Naive thymus-derived CD4-positive, alpha-beta T cell (primary cell): ENCODE results near the gene AMOTL2. TPM values are rescaled to one million over a fixed set of nuclear protein-coding genes. Genes with fewer than 3 reads are reported as not detected.

Experiments used
- ATAC-seq: fragments of 150-1000 bp; cut with Tn5 transposase; 2 replicates; pipeline ENCODE4 v1.10.0; 2021; ENCODE audit warnings: mild to moderate bottlenecking, moderate library complexity
- CTCF ChIA-PET: fragments of 350-600 bp; sonication (Branson Sonifier 250); formaldehyde crosslinking; loops from one replicate; lab custom pipeline; 2021; ENCODE audit warnings: antibody characterized with exemption; lab: Charles Lee
- POLR2A ChIA-PET: fragments of 350-600 bp; sonication (Branson Sonifier 250); formaldehyde crosslinking; loops from one replicate; lab custom pipeline; 2021; ENCODE audit warnings: antibody characterized with exemption, inconsistent platforms; lab: Charles Lee
- DNase-seq, 9 donors: peaks; one replicate each; pipeline versions ENCODE4 v3.0.0 to v3.0.0-alpha.2; 2020 to 2022; ENCODE audit warnings: mixed read lengths in 1 of 9
- H3K27ac ChIP-seq: one replicate; pipeline ENCODE4 v1.7.0; 2013; ENCODE audit warnings: mild to moderate bottlenecking, low read depth, low read length, moderate library complexity
- H3K27me3 ChIP-seq, 2 donors: one replicate each; pipeline ENCODE4 v1.7.0; 2013; ENCODE audit warnings: low read length in 2 of 2, mild to moderate bottlenecking in 2 of 2, moderate library complexity in 2 of 2; ENCODE audit not compliant: control insufficient read depth in 2 of 2, insufficient read depth in 2 of 2
- H3K36me3 ChIP-seq, 3 experiments: 1 replicate in 2 of 3; 2 replicates in 1 of 3; pipeline ENCODE4 v1.7.0; 2013; ENCODE audit warnings: low read length in 3 of 3, mild to moderate bottlenecking in 3 of 3, moderate library complexity in 1 of 3; ENCODE audit not compliant: insufficient read depth in 3 of 3, control insufficient read depth in 2 of 3
- H3K4me1 ChIP-seq, 2 donors: one replicate each; pipeline ENCODE4 v1.7.0; 2013; ENCODE audit warnings: low read length in 2 of 2, mild to moderate bottlenecking in 2 of 2, moderate library complexity in 1 of 2; ENCODE audit not compliant: control insufficient read depth in 2 of 2, insufficient read depth in 2 of 2
- H3K4me3 ChIP-seq: 2 replicates; pipeline ENCODE4 v1.7.0; 2013; ENCODE audit warnings: mild to moderate bottlenecking, low read length
- H3K9me3 ChIP-seq, 3 experiments: 1 replicate in 2 of 3; 2 replicates in 1 of 3; pipeline ENCODE4 v1.7.0; 2013; ENCODE audit warnings: low read length in 3 of 3; ENCODE audit not compliant: control insufficient read depth in 2 of 3
- H3K27ac Mint-ChIP-seq, 9 donors: one replicate each; pipeline ENCODE4 v1.8.0; 2020 to 2022; ENCODE audit warnings: mixed read lengths in 9 of 9, mild to moderate bottlenecking in 8 of 9, moderate library complexity in 5 of 9, inconsistent platforms in 2 of 9
- H3K27me3 Mint-ChIP-seq, 5 donors: one replicate each; pipeline ENCODE4 v1.8.0; 2021 to 2022; ENCODE audit warnings: mixed read lengths in 5 of 5, mild to moderate bottlenecking in 1 of 5
- H3K36me3 Mint-ChIP-seq, 5 donors: one replicate each; pipeline ENCODE4 v1.8.0; 2020 to 2022; ENCODE audit warnings: mixed read lengths in 5 of 5, mild to moderate bottlenecking in 3 of 5, inconsistent platforms in 1 of 5
- H3K4me1 Mint-ChIP-seq, 7 donors: one replicate each; pipeline ENCODE4 v1.8.0; 2020 to 2022; ENCODE audit warnings: mixed read lengths in 7 of 7, mild to moderate bottlenecking in 3 of 7, inconsistent platforms in 1 of 7
- H3K4me3 Mint-ChIP-seq, 10 donors: one replicate each; pipeline ENCODE4 v1.8.0; 2020 to 2022; ENCODE audit warnings: mild to moderate bottlenecking in 10 of 10, mixed read lengths in 10 of 10, moderate library complexity in 6 of 10, inconsistent platforms in 2 of 10
- H3K9me3 Mint-ChIP-seq, 11 donors: one replicate each; pipeline ENCODE4 v1.8.0; 2020 to 2022; ENCODE audit warnings: mixed read lengths in 11 of 11, mild to moderate bottlenecking in 4 of 11, inconsistent platforms in 1 of 11, moderate library complexity in 1 of 11
- intact Hi-C, 2 donors: fragments of 100-400 bp; cut with micrococcal nuclease; formaldehyde crosslinking; loops; one replicate each; pipeline ENCODE4 v1.15.1; 2023
- polyA plus RNA-seq, 2 donors: library from polyadenylated mRNA; unstranded; fragments of 300-500 nt; fragmentation: Illumina TruSeq; gene quantifications; one replicate each; pipeline ENCODE4 v1.2.3, GENCODE V29; 2021
- total RNA-seq, 6 experiments: library from RNA in 5 of 6; stranded (reverse) in 5 of 6; gene quantifications; 1 replicate in 5 of 6; 2 replicates in 1 of 6; pipeline ENCODE4 v1.2.3 and lab custom pipeline; 2021 to 2026

The AMOTL2 gene
- total and polyA plus RNA-seq, 7 experiments from 2014 or later, result 0.10 TPM; not detected in 6

GRCh38 chr3:134372396-134373270 lies 1.6 kb downstream of the AMOTL2 start:
- DNase-seq (no peak), ATAC-seq (no peak)
- no peaks in the 10 kb centered on the region for H3K36me3 ChIP-seq
- no peaks in the 10 kb centered on the region for H3K9me3 ChIP-seq
- no peaks in the 10 kb centered on the region for H3K4me1 ChIP-seq
- Mint-ChIP-seq H3K4me3 (peak overlapping the region in 8 of 10 donors; percentile 12 to 80 (median 38)), H3K9me3 (peaks cover 0 to 1% (median 0%) of the 10 kb centered on the region in 11 donors), H3K36me3 (no peaks in the 10 kb centered on the region), H3K27ac (no peak overlapping the region), H3K27me3 (peaks cover 22 to 54% (median 37%) of the 10 kb centered on the region in 5 donors), H3K4me1 (peaks cover 7 to 13% (median 11%) of the 10 kb centered on the region in 7 donors)
- intact Hi-C loops, result loop anchor here in 1 of 2 donors (5.0 to 10.0 kb wide), 2 partner anchors 102 to 175 kb away; no protein-coding TSS in a partner anchor
- POLR2A ChIA-PET, result no interaction called here
- no peak overlapping the region for H3K4me3 ChIP-seq
- CTCF ChIA-PET, result no interaction called here
- no peak overlapping the region for H3K27ac ChIP-seq
- H3K27me3 ChIP-seq, result peaks cover 0 to 3% of the 10 kb centered on the region in 2 donors

- Histone ChIP-seq H3K9me3 (no peaks in the 10 kb centered on the region), H3K27ac (no peak overlapping the region), H3K4me3 (no peak overlapping the region), H3K4me1 (no peaks in the 10 kb centered on the region), H3K27me3 (peaks cover 0 to 3% of the 10 kb centered on the region in 2 donors), H3K36me3 (no peaks in the 10 kb centered on the region)
- POLR2A ChIA-PET, result no interaction called here
- ATAC-seq, result no peak
- Mint-ChIP-seq H3K9me3 (peaks cover 0 to 1% (median 0%) of the 10 kb centered on the region in 11 donors), H3K4me3 (peak overlapping the region in 3 of 10 donors; percentile 29 to 51 (median 42)), H3K27ac (peak overlapping the region in 1 of 9 donors; percentile 52), H3K36me3 (no peaks in the 10 kb centered on the region), H3K4me1 (peaks cover 7 to 13% (median 11%) of the 10 kb centered on the region in 7 donors), H3K27me3 (peaks cover 22 to 48% (median 30%) of the 10 kb centered on the region in 5 donors)
- CTCF ChIA-PET, result no interaction called here
- intact Hi-C loops, result loop anchor here in 1 of 2 donors (5.0 to 10.0 kb wide), 2 partner anchors 103 to 174 kb away; no protein-coding TSS in a partner anchor
- no peak for DNase-seq
These were observed 2.5 kb downstream of the AMOTL2 start for GRCh38 chr3:134371542-134372324.

GRCh38 chr3:134370611-134371531 lies 3.4 kb downstream of the AMOTL2 start:
- H3K36me3 Mint-ChIP-seq, result no peaks in the 10 kb centered on the region
- peaks cover 7 to 15% (median 12%) of the 10 kb centered on the region in 7 donors for H3K4me1 Mint-ChIP-seq
- H3K27ac Mint-ChIP-seq, result no peak overlapping the region
- ChIA-PET POLR2A (no interaction called here), CTCF (no interaction called here)
- H3K4me3 Mint-ChIP-seq, result no peak overlapping the region
- peaks cover 0 to 3% of the 10 kb centered on the region in 2 donors for H3K27me3 ChIP-seq
- H3K27ac ChIP-seq, result no peak overlapping the region
- ATAC-seq (no peak), DNase-seq (no peak)
- H3K27me3 Mint-ChIP-seq, result peaks cover 15 to 39% (median 23%) of the 10 kb centered on the region in 5 donors
- H3K9me3 ChIP-seq, result no peaks in the 10 kb centered on the region
- H3K9me3 Mint-ChIP-seq, result peaks cover 0 to 1% (median 0%) of the 10 kb centered on the region in 11 donors
- intact Hi-C loops, result loop anchor here in 1 of 2 donors (5.0 to 10.0 kb wide), 2 partner anchors 104 to 174 kb away; no protein-coding TSS in a partner anchor
- no peaks in the 10 kb centered on the region for H3K36me3 ChIP-seq
- peaks cover 0 to under 1% of the 10 kb centered on the region in 2 donors for H3K4me1 ChIP-seq
- H3K4me3 ChIP-seq, result no peak overlapping the region

GRCh38 chr3:134369861-134370596 lies 4.2 kb downstream of the AMOTL2 start:
- ChIA-PET POLR2A (no interaction called here), CTCF (no interaction called here)
- Histone ChIP-seq H3K4me3 (no peak overlapping the region), H3K36me3 (no peaks in the 10 kb centered on the region), H3K27ac (no peak overlapping the region), H3K4me1 (peaks cover 5% of the 10 kb centered on the region in 2 donors), H3K27me3 (no peaks in the 10 kb centered on the region), H3K9me3 (no peaks in the 10 kb centered on the region)
- Mint-ChIP-seq H3K36me3 (no peaks in the 10 kb centered on the region), H3K27ac (no peak overlapping the region), H3K4me3 (no peak overlapping the region), H3K27me3 (peaks cover 7 to 39% (median 14%) of the 10 kb centered on the region in 5 donors), H3K4me1 (peaks cover 8 to 17% (median 14%) of the 10 kb centered on the region in 7 donors), H3K9me3 (no peaks in the 10 kb centered on the region)
- DNase-seq (no peak), ATAC-seq (no peak)
- intact Hi-C loops, result loop anchor here in 1 of 2 donors (5.0 to 10.0 kb wide), 2 partner anchors 105 to 173 kb away; no protein-coding TSS in a partner anchor

GRCh38 chr3:134369231-134369741 lies 5.0 kb downstream of the AMOTL2 start:
- ChIA-PET CTCF (no interaction called here), POLR2A (no interaction called here)
- no peak overlapping the region for H3K4me3 ChIP-seq
- ATAC-seq (no peak), DNase-seq (no peak)
- no peaks in the 10 kb centered on the region for H3K27me3 ChIP-seq
- no peak overlapping the region for H3K27ac ChIP-seq
- H3K9me3 ChIP-seq, result no peaks in the 10 kb centered on the region
- peak overlapping the region in 1 of 10 donors; percentile 56 for H3K4me3 Mint-ChIP-seq
- H3K9me3 Mint-ChIP-seq, result no peaks in the 10 kb centered on the region
- H3K36me3 Mint-ChIP-seq, result no peaks in the 10 kb centered on the region
- peaks cover 12 to 13% of the 10 kb centered on the region in 2 donors for H3K4me1 ChIP-seq
- peak overlapping the region in 1 of 9 donors; percentile 39 for H3K27ac Mint-ChIP-seq
- H3K36me3 ChIP-seq, result no peaks in the 10 kb centered on the region
- H3K27me3 Mint-ChIP-seq, result peaks cover 0 to 41% (median 11%) of the 10 kb centered on the region in 5 donors
- intact Hi-C loops, result no loop called here
- peaks cover 12 to 20% (median 17%) of the 10 kb centered on the region in 7 donors for H3K4me1 Mint-ChIP-seq
